ENCODE data around the gene PHF21B.

- TF ChIP-seq CTCF (conservative IDR thresholded peaks at IDR 0.05) (no peak), ZFX (IDR thresholded peaks at IDR 0.05) (no peak)
Measured at GRCh38 chr22:44869196-44869595, 140.6 kb downstream of the PHF21B start.
